ENCODE results near the gene OR5M3.

OR5M3 gene

GRCh38 chr11:56473252-56473651 lies at the start of gene OR5M3:
TSS of gene OR5M3 (minus strand) at chr11:56473352. CDS start at chr11:56470497, 2,855 bp downstream.
- DNase-seq = no peak

GRCh38 chr11:56522008-56522407 lies 48.9 kb upstream of the OR5M3 start:
- no peak for DNase-seq

GRCh38 chr11:56513280-56513679 lies 40.1 kb upstream of the OR5M3 start:
- DNase-seq = no peak

GRCh38 chr11:56509439-56509838 lies 36.3 kb upstream of the OR5M3 start:
- no peak for DNase-seq

- DNase-seq = no peak
These were observed 23.9 kb upstream of the OR5M3 start for GRCh38 chr11:56497010-56497409.

- no peak for DNase-seq
These were observed 22.0 kb upstream of the OR5M3 start for GRCh38 chr11:56495117-56495516.

GRCh38 chr11:56491270-56491669 lies 18.1 kb upstream of the OR5M3 start, which contains the start of gene OR5M8:
TSS of gene OR5M8 (minus strand) at chr11:56491370. CDS start at chr11:56491370, 0 bp downstream.
- no peak for DNase-seq

- DNase-seq = no peak
These were observed 13.6 kb upstream of the OR5M3 start for GRCh38 chr11:56486801-56487200.

- DNase-seq = no peak
These were observed 1.6 kb upstream of the OR5M3 start for GRCh38 chr11:56474729-56475235.

- no peak for DNase-seq
These were observed 16.1 kb downstream of the OR5M3 start for GRCh38 chr11:56457076-56457475.

- no peak for DNase-seq
These were observed 19.6 kb downstream of the OR5M3 start for GRCh38 chr11:56453521-56453920.
